K562 (cell line): Measurements from ENCODE around the gene KCNK1. TPM values are rescaled to one million over a fixed set of nuclear protein-coding genes. Genes with fewer than 3 reads are reported as not detected.

Experiments
- ATAC-seq: fragments of 200-7000 bp; cut with Tn5 transposase; 3 replicates; pipeline ENCODE4 v1.9.1; 2020; ENCODE audit warnings: moderate library complexity
- BruUV-seq: library from RNA; stranded (reverse); fragments of 400-500 nt; replicated peaks from 2 replicates; lab custom pipeline; 2021; lab: Mats Ljungman, UMichigan
- CTCF ChIA-PET: fragments of 300-600 bp; formaldehyde crosslinking; extraction: SDS; loops from one replicate; lab custom pipeline; 2021; ENCODE audit warnings: low intra/inter-chr PET ratio; lab: Yijun Ruan, JAX
- POLR2A ChIA-PET: fragments of 300-600, 350-650 bp; sonication (Branson Sonifier 250); formaldehyde crosslinking; extraction: SDS; loops from one replicate; lab custom pipeline; 2021; ENCODE audit warnings: antibody characterized with exemption, inconsistent platforms; lab: Yijun Ruan, JAX
- DNase-seq, 4 experiments: peaks; one replicate each; pipeline versions ENCODE4 v3.0.0 to v3.0.0-alpha.2; 2011 to 2018; ENCODE audit warnings: low spot score in 3 of 4, mixed read lengths in 3 of 4; ENCODE audit errors: extremely low read depth in 1 of 4
- FAIRE-seq: peaks from 2 replicates; lab custom pipeline; 2011; peaks lifted over from hg19 to GRCh38; lab: Jason Lieb, UNC
- H2AFZ ChIP-seq: 2 replicates; pipeline ENCODE4 v1.6.0; 2011; ENCODE audit warnings: low read depth, low read length, control low read depth, inconsistent platforms
- H3K27ac ChIP-seq: fragments of 200-600 bp; 3 replicates; pipeline ENCODE4 v1.8.0; 2011; ENCODE audit warnings: low read depth, mild to moderate bottlenecking, control low read depth, inconsistent platforms, low read length, moderate library complexity, mixed read lengths; ENCODE audit errors: extremely low read depth
- H3K27me3 ChIP-seq, 2 experiments: fragments of 300-600 bp in 1 of 2; 2 replicates in 1 of 2; 3 replicates in 1 of 2; pipeline versions ENCODE4 v1.6.0 to v1.8.0; 2011; ENCODE audit warnings: inconsistent platforms in 2 of 2, low read length in 2 of 2, mild to moderate bottlenecking in 1 of 2, mixed read lengths in 1 of 2, moderate library complexity in 1 of 2; ENCODE audit not compliant: control insufficient read depth in 2 of 2, insufficient read depth in 2 of 2
- H3K36me3 ChIP-seq: fragments of 300-600 bp; 3 replicates; pipeline ENCODE4 v1.8.0; 2011; ENCODE audit warnings: mild to moderate bottlenecking, low read length, inconsistent platforms; ENCODE audit not compliant: control insufficient read depth, insufficient read depth
- H3K4me1 ChIP-seq, 2 experiments: fragments of 200-600 bp in 1 of 2; replicated peaks in 1 of 2; 2 replicates in 1 of 2; 3 replicates in 1 of 2; pipeline versions ENCODE4 v1.5.1 to v1.8.0; 2011; ENCODE audit warnings: inconsistent platforms in 2 of 2, low read length in 2 of 2, mild to moderate bottlenecking in 1 of 2, mixed read lengths in 1 of 2, moderate library complexity in 1 of 2; ENCODE audit not compliant: control insufficient read depth in 2 of 2, insufficient read depth in 2 of 2
- H3K4me2 ChIP-seq: 2 replicates; pipeline ENCODE4 v1.6.1; 2011; ENCODE audit warnings: low read length, control low read depth, inconsistent platforms, mixed read lengths; ENCODE audit not compliant: insufficient read depth
- H3K4me3 ChIP-seq: fragments of 200-600 bp; sonication (generic), shearing (Covaris generic); 2 replicates; pipeline ENCODE4 v1.5.1; 2016; ENCODE audit warnings: control low read depth, inconsistent platforms
- H3K79me2 ChIP-seq: fragments of 200-600 bp; 3 replicates; pipeline ENCODE4 v1.8.0; 2011; ENCODE audit warnings: low read length, inconsistent platforms; ENCODE audit not compliant: control insufficient read depth, insufficient read depth
- H3K9ac ChIP-seq, 2 experiments: 2 replicates each; pipeline versions ENCODE4 v1.6.0 to v1.6.1; 2011; ENCODE audit warnings: low read depth in 2 of 2, low read length in 2 of 2, control low read depth in 1 of 2, inconsistent platforms in 1 of 2, mild to moderate bottlenecking in 1 of 2, mixed read lengths in 1 of 2; ENCODE audit not compliant: insufficient read depth in 1 of 2
- H3K9me1 ChIP-seq: one replicate; pipeline ENCODE4 v1.6.0; 2011; ENCODE audit warnings: inconsistent platforms, mild to moderate bottlenecking, low read length, moderate library complexity; ENCODE audit not compliant: control insufficient read depth, insufficient read depth
- H3K9me3 ChIP-seq: replicated peaks from 2 replicates; pipeline ENCODE4 v1.5.1; 2011; ENCODE audit warnings: low read depth, low read length, inconsistent platforms; ENCODE audit not compliant: control insufficient read depth, insufficient read depth
- H4K20me1 ChIP-seq: replicated peaks from 2 replicates; pipeline ENCODE4 v1.6.1; 2011; ENCODE audit warnings: low read length, inconsistent platforms, mixed read lengths; ENCODE audit not compliant: control insufficient read depth, insufficient read depth
- ARHGAP35 ChIP-seq: fragments of 450-650 bp; IDR thresholded peaks from 2 replicates; pipeline ENCODE4 v1.6.1; 2018; ENCODE audit not compliant: partially characterized antibody
- ARID2 ChIP-seq: fragments of 450-650 bp; IDR thresholded peaks from 2 replicates; pipeline ENCODE4 v1.6.1; 2017; ENCODE audit warnings: antibody characterized with exemption, mild to moderate bottlenecking
- EHMT2 ChIP-seq: fragments of 450-650 bp; IDR thresholded peaks from 2 replicates; pipeline ENCODE4 v1.6.1; 2018; ENCODE audit warnings: antibody characterized with exemption
- GTF2B ChIP-seq: IDR thresholded peaks from 2 replicates; pipeline ENCODE4 v1.6.1; 2011; ENCODE audit not compliant: insufficient read length; ENCODE audit errors: extremely low read depth
- REST ChIP-seq, 2 experiments: fragments of 450-650 bp; formaldehyde crosslinking in 1 of 2; IDR thresholded peaks; 2 replicates each; pipeline versions ENCODE4 v1.4.0 to v1.6.1; 2014 to 2020; ENCODE audit warnings: mild to moderate bottlenecking in 2 of 2, borderline replicate concordance in 1 of 2, low read depth in 1 of 2
- SMARCA5 ChIP-seq: fragments of 450-650 bp; IDR thresholded peaks from 2 replicates; pipeline ENCODE4 v1.6.1; 2016
- TAF9B ChIP-seq: fragments of 450-650 bp; IDR thresholded peaks from 2 replicates; pipeline ENCODE4 v1.6.1; 2018; ENCODE audit warnings: mild to moderate bottlenecking; ENCODE audit not compliant: partially characterized antibody
- ZFPM2 ChIP-seq: fragments of 250-450 bp; sonication (Bioruptor Pico); IDR thresholded peaks from 2 replicates; pipeline ENCODE4 v1.5.1; 2022; ENCODE audit warnings: mild to moderate bottlenecking
- ZKSCAN1 ChIP-seq: fragments of 150-350 bp; IDR thresholded peaks from 2 replicates; pipeline ENCODE4 v1.6.1; 2016; ENCODE audit warnings: low read depth, low read length
- ZNF398 ChIP-seq: fragments of 250-450 bp; sonication (Bioruptor Pico); IDR thresholded peaks from 2 replicates; pipeline ENCODE4 v1.8.0; 2021; ENCODE audit warnings: moderate library complexity, mild to moderate bottlenecking, inconsistent platforms
- WGBS: fragments of 100-300 bp; shearing (Covaris generic); methylation state at CpG from one replicate; pipeline ENCODE4 v1.1.6; 2016; ENCODE audit warnings: low coverage, mixed read lengths; ENCODE audit not compliant: insufficient coverage; ENCODE audit errors: missing lambda C conversion rate; 5-methylcytosine and 5-hydroxymethylcytosine counted together
- in situ Hi-C: fragments of 300-500 bp; cut with MboI; formaldehyde crosslinking; loops from 4 replicates; pipeline ENCODE4 v1.15.0; 2018; ENCODE audit warnings: inconsistent platforms, mixed read lengths
- intact Hi-C: fragments of 100-400 bp; cut with micrococcal nuclease; formaldehyde crosslinking; loops from 2 replicates; pipeline ENCODE4 v1.14.2; 2022
- polyA plus RNA-seq, 8 experiments: library from polyadenylated mRNA; depleted of rRNA in 4 of 8; stranded (reverse) in 5 of 8; unstranded in 3 of 8; fragments of >200 nt; fragmentation: Nextera tagmentation in 2 of 8; fragmentation: Illumina TruSeq in 1 of 8; extraction: Ambion mirVana in 2 of 8; extraction: Trizol in 1 of 8; gene quantifications; 2 replicates each; pipeline versions ENCODE4 v1.2.1 to v1.2.3, GENCODE V29; 2011 to 2014; ENCODE audit warnings: inconsistent platforms in 1 of 8, missing spikeins in 1 of 8
- total RNA-seq, 7 experiments: library from RNA; depleted of rRNA in 6 of 7; stranded (reverse); fragments of >200 nt in 6 of 7; fragmentation: Illumina TruSeq in 2 of 7; extraction: Trizol in 2 of 7; gene quantifications; 2 replicates each; pipeline versions ENCODE4 v1.2.1 to v1.2.3, GENCODE V29; 2011 to 2021; ENCODE audit warnings: low replicate concordance in 1 of 7

The KCNK1 gene
- total and polyA plus RNA-seq, 9 of the 15 experiments (the other 6 are each of a cell fraction or from before 2014, with no cell fraction given): 3.1 to 22.7 (median 6.0) TPM

- Histone ChIP-seq H3K79me2 (peaks cover 30% of the 10 kb centered on the region), H3K4me1 (peaks cover 12 to 21% of the 10 kb centered on the region in 2 experiments; a peak in 3 of 5 replicates), H3K27ac (peak overlapping the region; percentile 15; the same call in 1 of the 3 replicates), H3K27me3 (no peaks in the 10 kb centered on the region), H3K4me3 (no peak overlapping the region), H3K9me3 (no peaks in the 10 kb centered on the region), H2AFZ (0 out of 2 replicates have a peak overlapping the region, but pooled peaks have one; percentile 26), H3K9me1 (no peaks in the 10 kb centered on the region), H3K4me2 (peak overlapping the region; percentile 60), H4K20me1 (0 out of 2 replicates have a peak, but pooled peaks cover 4% of the 10 kb centered on the region), H3K9ac (peak overlapping the region in 1 of 2 experiments; percentile 5; a peak in 1 of 4 replicates), H3K36me3 (peaks cover 12% of the 10 kb centered on the region; the same call in 2 of the 3 replicates)
- in situ Hi-C loops (no loop called here), intact Hi-C loops (no loop called here)
- 13% methylated on average over 4 of the region's 4 CpGs for WGBS
- DNase-seq: peak; percentile 49 to 76 (median 66)
- no TSS peak for BruUV-seq
- ChIA-PET CTCF (no interaction called here), POLR2A (interaction anchor here (0.6 to 1.2 kb wide), 7 partner anchors 9 to 124 kb away, joined by 3 to 4 read pairs (median 3); partner anchors contain the start of gene KCNK1)
- peak; percentile 61 for FAIRE-seq
- peak; percentile 84 for ATAC-seq
- TF ChIP-seq ZKSCAN1 (no peak), GTF2B (no peak), SMARCA5 (0 out of 2 replicates have a peak, but pooled peaks have one; percentile 31), ZNF398 (no peak), TAF9B (no peak), ZFPM2 (CRISPR knock-in tag) (no peak), ARID2 (peak; percentile 19; the same call in 1 of the 2 replicates), EHMT2 (0 out of 2 replicates have a peak, but pooled peaks have one; percentile 24), REST (IDR thresholded peaks at IDR 0.05; ENCODE audit: borderline replicate concordance) (no peak), REST (CRISPR knock-in tag; IDR thresholded peaks at IDR 0.05; ENCODE audit: low read depth) (no peak), ARHGAP35 (no peak)
Measured at GRCh38 chr1:233625510-233625981, 11.6 kb downstream of the KCNK1 start.
